ENCODE data around the gene CTNNA1.

CTNNA1 gene

DNA sequence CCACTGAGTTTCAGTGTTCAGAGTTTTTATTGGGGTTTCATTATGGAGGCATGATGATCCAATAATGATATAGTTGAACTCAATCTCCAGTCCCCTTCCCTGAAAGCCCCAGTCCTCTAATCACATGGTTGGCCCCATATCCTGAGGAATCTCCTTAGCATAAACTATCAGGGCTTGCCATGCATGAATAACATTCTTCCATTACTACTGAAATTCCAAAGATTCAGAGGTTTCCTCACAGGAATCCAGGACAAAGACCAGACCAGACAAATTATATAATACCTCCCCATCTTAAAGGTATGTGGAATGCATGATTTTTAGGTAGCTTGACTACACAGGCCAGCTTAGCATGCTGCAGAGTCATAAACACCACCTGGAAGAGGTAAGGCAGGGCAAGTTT lies 137.4 kb downstream of the CTNNA1 start:
- DNase-seq (ENCODE audit: low spot score): no peak
- TF ChIP-seq, protein P1, sequence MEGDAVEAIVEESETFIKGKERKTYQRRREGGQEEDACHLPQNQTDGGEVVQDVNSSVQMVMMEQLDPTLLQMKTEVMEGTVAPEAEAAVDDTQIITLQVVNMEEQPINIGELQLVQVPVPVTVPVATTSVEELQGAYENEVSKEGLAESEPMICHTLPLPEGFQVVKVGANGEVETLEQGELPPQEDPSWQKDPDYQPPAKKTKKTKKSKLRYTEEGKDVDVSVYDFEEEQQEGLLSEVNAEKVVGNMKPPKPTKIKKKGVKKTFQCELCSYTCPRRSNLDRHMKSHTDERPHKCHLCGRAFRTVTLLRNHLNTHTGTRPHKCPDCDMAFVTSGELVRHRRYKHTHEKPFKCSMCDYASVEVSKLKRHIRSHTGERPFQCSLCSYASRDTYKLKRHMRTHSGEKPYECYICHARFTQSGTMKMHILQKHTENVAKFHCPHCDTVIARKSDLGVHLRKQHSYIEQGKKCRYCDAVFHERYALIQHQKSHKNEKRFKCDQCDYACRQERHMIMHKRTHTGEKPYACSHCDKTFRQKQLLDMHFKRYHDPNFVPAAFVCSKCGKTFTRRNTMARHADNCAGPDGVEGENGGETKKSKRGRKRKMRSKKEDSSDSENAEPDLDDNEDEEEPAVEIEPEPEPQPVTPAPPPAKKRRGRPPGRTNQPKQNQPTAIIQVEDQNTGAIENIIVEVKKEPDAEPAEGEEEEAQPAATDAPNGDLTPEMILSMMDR (IDR thresholded peaks at IDR 0.05; ENCODE audit: borderline replicate concordance, control extremely low read depth, extremely low read depth, insufficient read depth, missing control alignments): no peak
- in situ Hi-C loops (cut with MboI; ENCODE audit: low sequenced_read_pairs, unreplicated experiment): no loop called here

DNA sequence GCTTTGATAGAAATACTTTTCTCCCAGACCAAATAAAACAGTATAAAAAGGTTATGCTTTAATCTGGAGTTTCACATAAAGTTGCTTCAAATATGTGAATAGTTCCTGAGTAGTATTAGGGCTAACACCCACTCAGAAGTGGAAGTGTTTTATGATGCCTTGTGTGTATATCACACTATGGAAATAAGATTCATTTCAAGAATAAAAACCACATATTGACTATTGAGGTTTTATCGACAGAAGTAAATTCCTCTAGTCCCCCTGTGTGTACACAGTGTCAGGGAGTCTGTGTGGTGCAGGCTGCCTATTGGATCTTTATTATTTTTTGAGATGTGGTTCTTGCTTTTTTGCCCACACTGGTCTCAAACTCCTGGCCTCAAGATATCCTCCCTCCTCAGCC lies 142.7 kb downstream of the CTNNA1 start:
- no peak for DNase-seq (ENCODE audit: low spot score)
- in situ Hi-C loops (cut with MboI; ENCODE audit: low sequenced_read_pairs, unreplicated experiment): no loop called here
- TF ChIP-seq, protein P1 (IDR thresholded peaks at IDR 0.05; ENCODE audit: borderline replicate concordance, control extremely low read depth, extremely low read depth, insufficient read depth, missing control alignments): no peak

DNA sequence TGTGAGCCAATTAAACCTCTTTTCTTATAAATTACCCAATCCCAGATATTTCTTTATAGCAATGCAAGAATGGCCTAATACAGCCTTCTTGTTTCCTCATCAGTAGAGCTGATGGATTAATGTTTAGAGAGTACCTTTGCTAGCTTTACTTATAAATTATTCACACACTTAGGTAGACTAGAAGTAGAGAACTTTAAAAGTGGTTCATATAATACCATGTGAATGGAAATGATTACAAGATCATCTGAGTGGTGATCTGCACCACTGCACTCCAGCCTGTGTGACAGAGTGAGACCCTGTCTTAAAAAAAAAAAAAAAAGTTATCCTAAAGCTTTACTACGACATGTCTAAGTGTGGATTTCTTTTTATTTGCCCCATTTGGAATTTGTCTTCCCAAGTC lies 145.1 kb downstream of the CTNNA1 start:
- TF ChIP-seq, protein P1 (IDR thresholded peaks at IDR 0.05; ENCODE audit: borderline replicate concordance, control extremely low read depth, extremely low read depth, insufficient read depth, missing control alignments): no peak
- in situ Hi-C loops (cut with MboI; ENCODE audit: low sequenced_read_pairs, unreplicated experiment): no loop called here
- no peak for DNase-seq (ENCODE audit: low spot score)

DNA sequence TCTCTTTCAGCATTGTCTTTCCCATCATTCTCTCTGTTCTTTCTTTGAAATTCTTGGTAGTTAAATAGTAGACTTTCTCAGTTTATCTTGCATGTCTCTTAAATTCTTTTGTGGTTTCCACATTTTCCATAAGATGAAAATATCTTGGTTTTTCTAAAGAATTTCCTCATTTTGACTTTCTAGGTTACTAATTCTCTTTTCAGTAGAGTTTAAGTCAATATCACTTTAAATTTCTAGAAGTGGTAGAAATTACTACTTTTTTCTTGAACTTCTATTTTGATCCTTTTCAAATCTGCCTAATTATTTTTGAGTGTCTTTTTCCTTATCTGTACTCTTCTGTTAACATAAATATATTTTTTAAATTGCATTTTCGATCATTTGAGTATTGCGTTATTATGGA lies 145.5 kb downstream of the CTNNA1 start:
- no peak for DNase-seq (ENCODE audit: low spot score)
- TF ChIP-seq, protein P1 (IDR thresholded peaks at IDR 0.05; ENCODE audit: borderline replicate concordance, control extremely low read depth, extremely low read depth, insufficient read depth, missing control alignments): no peak
- in situ Hi-C loops (cut with MboI; ENCODE audit: low sequenced_read_pairs, unreplicated experiment): no loop called here

DNA sequence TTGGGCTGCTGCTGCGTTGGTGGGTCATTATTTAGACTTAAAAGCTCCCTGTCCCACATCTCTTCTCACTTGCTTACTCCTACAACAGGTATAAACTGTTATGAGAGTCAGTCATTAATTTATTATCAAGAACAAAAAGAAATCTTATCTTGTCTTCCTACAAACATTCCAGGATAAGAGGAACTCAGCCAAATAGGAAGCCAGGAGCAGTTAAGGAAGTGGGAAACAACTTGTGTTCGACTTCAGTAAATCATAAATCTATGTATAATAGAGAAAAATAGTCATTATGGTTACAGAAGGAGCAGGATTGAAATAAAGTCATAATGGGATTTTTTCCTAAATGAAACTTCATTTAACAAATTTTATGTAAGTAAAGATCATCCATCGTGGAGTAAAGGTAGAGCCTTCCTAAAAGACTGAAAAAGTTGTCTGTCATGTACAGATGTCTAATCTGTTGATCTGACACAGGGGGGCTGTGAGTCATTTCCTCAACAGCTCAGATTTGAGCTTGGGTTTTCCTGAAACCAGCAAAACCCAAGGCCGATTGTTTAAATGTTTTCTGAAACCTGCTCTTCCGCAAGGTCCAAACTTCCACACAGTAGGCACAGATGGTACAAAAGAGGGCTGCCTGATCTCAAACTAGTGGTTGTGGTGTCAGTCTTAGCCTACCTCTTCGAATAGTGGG lies 147.2 kb downstream of the CTNNA1 start:
- DNase-seq (ENCODE audit: low spot score): no peak
- in situ Hi-C loops (cut with MboI; ENCODE audit: low sequenced_read_pairs, unreplicated experiment): no loop called here
- TF ChIP-seq, protein P1 (IDR thresholded peaks at IDR 0.05; ENCODE audit: borderline replicate concordance, control extremely low read depth, extremely low read depth, insufficient read depth, missing control alignments): no peak

DNA sequence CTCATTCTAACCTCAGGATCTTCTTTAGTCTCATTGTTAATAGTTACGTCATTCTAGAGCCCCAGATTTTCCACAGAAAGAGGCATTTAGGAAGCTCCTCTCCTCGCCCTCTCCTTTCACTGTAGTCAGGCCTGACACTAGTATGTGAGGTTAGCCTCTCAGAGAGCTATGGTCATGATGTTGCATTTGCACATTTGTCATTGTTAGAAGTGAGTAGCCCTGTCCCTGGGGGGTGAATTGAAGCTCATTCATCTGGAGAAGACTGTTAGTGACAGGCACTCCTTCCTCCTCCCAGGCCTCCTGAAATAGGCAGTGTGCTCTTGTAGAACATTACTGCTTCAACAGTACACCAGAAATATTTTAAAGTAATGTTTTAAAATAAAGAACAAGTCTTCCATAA lies 148.5 kb downstream of the CTNNA1 start:
- in situ Hi-C loops (cut with MboI; ENCODE audit: low sequenced_read_pairs, unreplicated experiment): no loop called here
- TF ChIP-seq, protein P1 (IDR thresholded peaks at IDR 0.05; ENCODE audit: borderline replicate concordance, control extremely low read depth, extremely low read depth, insufficient read depth, missing control alignments): no peak
- no peak for DNase-seq (ENCODE audit: low spot score)

Measured in GM13976 (cell line).